GM23248 (cell line): ENCODE results near the gene RIOK2. TPM values are rescaled to one million over a fixed set of nuclear protein-coding genes. Genes with fewer than 3 reads are reported as not detected.

Experiments used
- DNase-seq: peaks from one replicate; pipeline ENCODE4 v3.0.0-alpha.2; 2015
- H2AFZ ChIP-seq: fragments of 200-600 bp; sonication (generic); 2 replicates; pipeline ENCODE4 v1.6.1; 2016; ENCODE audit warnings: antibody characterized with exemption
- H3F3A ChIP-seq: fragments of 200-600 bp; sonication (generic); 2 replicates; pipeline ENCODE4 v1.6.1; 2016; ENCODE audit warnings: mild to moderate bottlenecking, antibody characterized with exemption, mixed run types; ENCODE audit not compliant: insufficient read depth
- H3K27ac ChIP-seq: fragments of 200-600 bp; sonication (generic); 2 replicates; pipeline ENCODE4 v1.5.1; 2016; ENCODE audit warnings: mild to moderate bottlenecking
- H3K27me3 ChIP-seq: fragments of 200-600 bp; sonication (generic); replicated peaks from 2 replicates; pipeline ENCODE4 v1.6.1; 2016; ENCODE audit warnings: mild to moderate bottlenecking; ENCODE audit not compliant: insufficient read depth
- H3K36me3 ChIP-seq: fragments of 200-600 bp; sonication (generic); 2 replicates; pipeline ENCODE4 v1.6.1; 2016; ENCODE audit warnings: low read depth, mild to moderate bottlenecking
- H3K4me1 ChIP-seq: fragments of 200-600 bp; sonication (generic); 2 replicates; pipeline ENCODE4 v1.6.1; 2016; ENCODE audit warnings: mild to moderate bottlenecking; ENCODE audit not compliant: insufficient read depth
- H3K4me2 ChIP-seq: fragments of 200-600 bp; sonication (generic); one replicate; pipeline ENCODE4 v1.6.1; 2016; ENCODE audit warnings: mild to moderate bottlenecking; ENCODE audit not compliant: unreplicated experiment
- H3K4me3 ChIP-seq: fragments of 200-600 bp; sonication (generic); 2 replicates; pipeline ENCODE4 v1.5.1; 2016; ENCODE audit warnings: mild to moderate bottlenecking
- H3K79me2 ChIP-seq: fragments of 200-600 bp; sonication (generic); 2 replicates; pipeline ENCODE4 v1.6.1; 2016; ENCODE audit warnings: mild to moderate bottlenecking; ENCODE audit not compliant: insufficient read depth
- H3K9ac ChIP-seq: fragments of 200-600 bp; sonication (generic); 2 replicates; pipeline ENCODE4 v1.6.1; 2016; ENCODE audit warnings: mild to moderate bottlenecking
- H3K9me2 ChIP-seq: fragments of 200-600 bp; sonication (generic); 2 replicates; pipeline ENCODE4 v1.6.1; 2016; ENCODE audit warnings: mixed run types, mild to moderate bottlenecking, moderate library complexity; ENCODE audit not compliant: insufficient read depth
- H3K9me3 ChIP-seq: fragments of 200-600 bp; sonication (generic); one replicate; pipeline ENCODE4 v1.6.1; 2017; ENCODE audit warnings: low read depth
- H4K20me1 ChIP-seq: fragments of 200-600 bp; sonication (generic); 2 replicates; pipeline ENCODE4 v1.6.0; 2016; ENCODE audit not compliant: insufficient read depth
- EZH2 ChIP-seq: fragments of 200-600 bp; sonication (generic); IDR thresholded peaks from 2 replicates; pipeline ENCODE4 v1.6.1; 2018; ENCODE audit warnings: antibody characterized with exemption, mild to moderate bottlenecking; ENCODE audit not compliant: insufficient read depth, poor library complexity, severe bottlenecking
- EZH2phosphoT487 ChIP-seq: fragments of 200-600 bp; sonication (generic); IDR thresholded peaks from 2 replicates; pipeline ENCODE4 v1.6.1; 2018; ENCODE audit warnings: antibody characterized with exemption, moderate library complexity, mild to moderate bottlenecking, low read depth; ENCODE audit not compliant: insufficient read depth
- WGBS, 2 experiments: methylation state at CpG; one replicate each; pipeline ENCODE4 v1.1.6; 2015 to 2017; ENCODE audit warnings: low lambda C conversion rate in 2 of 2, low coverage in 1 of 2; ENCODE audit errors: missing lambda C conversion rate in 2 of 2; 5-methylcytosine and 5-hydroxymethylcytosine counted together
- in situ Hi-C: fragments of 300-500 bp; cut with MboI; formaldehyde crosslinking; loops from 2 replicates; pipeline ENCODE4 v1.15.0; 2020
- polyA plus RNA-seq: library from polyadenylated mRNA; unstranded; fragments of >200 nt; fragmentation: Nextera tagmentation; extraction: Ambion mirVana; gene quantifications from 2 replicates; pipeline ENCODE4 v1.2.1, GENCODE V29; 2016
- total RNA-seq: library from RNA; depleted of rRNA; stranded (reverse); fragments of >200 nt; shearing (Covaris generic); gene quantifications from 2 replicates; pipeline ENCODE4 v1.2.3, GENCODE V29; 2014

The RIOK2 gene
- total and polyA plus RNA-seq, 2 experiments from 2014 or later = 35.5 to 55.6 TPM

- Histone ChIP-seq H3K79me2 (no peaks in the 10 kb centered on the region), H3K9ac (no peak overlapping the region), H3K9me3 (no peaks in the 10 kb centered on the region), H2AFZ (no peak overlapping the region), H3K27me3 (0 out of 2 replicates have a peak, but pooled peaks cover 3% of the 10 kb centered on the region), H3K36me3 (no peaks in the 10 kb centered on the region), H4K20me1 (no peaks in the 10 kb centered on the region), H3F3A (no peaks in the 10 kb centered on the region; the same call in 1 of the 2 replicates), H3K9me2 (no peaks in the 10 kb centered on the region), H3K4me1 (peaks cover 16% of the 10 kb centered on the region), H3K4me3 (no peak overlapping the region), H3K4me2 (no peak overlapping the region), H3K27ac (no peak overlapping the region)
- TF ChIP-seq EZH2phosphoT487 (no peak), EZH2 (no peak)
- no peak for DNase-seq
- in situ Hi-C loops = loop anchor here (25.0 kb wide), 1 partner anchor 521 kb away; no protein-coding TSS in a partner anchor
These were observed 49.9 kb downstream of the RIOK2 start for GRCh38 chr5:97133101-97133500.

- Histone ChIP-seq H3F3A (no peaks in the 10 kb centered on the region; the same call in 1 of the 2 replicates), H4K20me1 (no peaks in the 10 kb centered on the region), H3K4me2 (no peak overlapping the region), H2AFZ (no peak overlapping the region), H3K27me3 (peaks cover 7% of the 10 kb centered on the region), H3K9ac (no peak overlapping the region), H3K79me2 (no peaks in the 10 kb centered on the region), H3K27ac (no peak overlapping the region), H3K9me3 (no peaks in the 10 kb centered on the region), H3K36me3 (no peaks in the 10 kb centered on the region), H3K4me3 (no peak overlapping the region), H3K9me2 (no peaks in the 10 kb centered on the region), H3K4me1 (peaks cover 16% of the 10 kb centered on the region)
- no peak for DNase-seq
- in situ Hi-C loops = loop anchor here (25.0 kb wide), 1 partner anchor 520 kb away; no protein-coding TSS in a partner anchor
- no peak for TF ChIP-seq EZH2phosphoT487
- no peak for TF ChIP-seq EZH2
- 66 to 87% methylated on average over 5 of the region's 5 CpGs for WGBS, 2 experiments
These were observed 51.1 kb downstream of the RIOK2 start for GRCh38 chr5:97131921-97132320.

GRCh38 chr5:97131139-97131710 lies 51.8 kb downstream of the RIOK2 start:
- no peak overlapping the region for H3K4me2 ChIP-seq
- no peaks in the 10 kb centered on the region for H3K79me2 ChIP-seq
- no peak overlapping the region for H3K9ac ChIP-seq
- peak; percentile 63 for DNase-seq
- H3K27ac ChIP-seq = no peak overlapping the region
- H3K9me3 ChIP-seq = no peaks in the 10 kb centered on the region
- H3K36me3 ChIP-seq = no peaks in the 10 kb centered on the region
- TF ChIP-seq EZH2 = no peak
- no peak for TF ChIP-seq EZH2phosphoT487
- H3K27me3 ChIP-seq = peaks cover 6% of the 10 kb centered on the region
- no peak overlapping the region for H2AFZ ChIP-seq
- H4K20me1 ChIP-seq = no peaks in the 10 kb centered on the region
- in situ Hi-C loops = loop anchor here (25.0 kb wide), 1 partner anchor 519 kb away; no protein-coding TSS in a partner anchor
- H3F3A ChIP-seq = no peaks in the 10 kb centered on the region; the same call in 1 of the 2 replicates
- no peak overlapping the region for H3K4me3 ChIP-seq
- peaks cover 16% of the 10 kb centered on the region for H3K4me1 ChIP-seq
- H3K9me2 ChIP-seq = no peaks in the 10 kb centered on the region

GRCh38 chr5:97127727-97128126 lies 55.3 kb downstream of the RIOK2 start:
- Histone ChIP-seq H3K9me3 (no peaks in the 10 kb centered on the region), H3K4me2 (no peak overlapping the region), H3K27me3 (peaks cover 27% of the 10 kb centered on the region), H3K4me3 (no peak overlapping the region), H3K79me2 (no peaks in the 10 kb centered on the region), H3K27ac (no peak overlapping the region), H3K4me1 (peaks cover 16% of the 10 kb centered on the region), H4K20me1 (no peaks in the 10 kb centered on the region), H2AFZ (no peak overlapping the region), H3F3A (no peaks in the 10 kb centered on the region; the same call in 1 of the 2 replicates), H3K9ac (no peak overlapping the region), H3K36me3 (no peaks in the 10 kb centered on the region), H3K9me2 (no peaks in the 10 kb centered on the region)
- TF ChIP-seq EZH2phosphoT487 (no peak), EZH2 (no peak)
- peak; percentile 5 for DNase-seq
- in situ Hi-C loops = loop anchor here (25.0 kb wide), 1 partner anchor 515 kb away; no protein-coding TSS in a partner anchor
- WGBS, 2 experiments = 88 to 100% methylated on average over 1 of the region's 1 CpG
